ENCODE measurements around the gene BECN2.

The BECN2 gene

DNA sequence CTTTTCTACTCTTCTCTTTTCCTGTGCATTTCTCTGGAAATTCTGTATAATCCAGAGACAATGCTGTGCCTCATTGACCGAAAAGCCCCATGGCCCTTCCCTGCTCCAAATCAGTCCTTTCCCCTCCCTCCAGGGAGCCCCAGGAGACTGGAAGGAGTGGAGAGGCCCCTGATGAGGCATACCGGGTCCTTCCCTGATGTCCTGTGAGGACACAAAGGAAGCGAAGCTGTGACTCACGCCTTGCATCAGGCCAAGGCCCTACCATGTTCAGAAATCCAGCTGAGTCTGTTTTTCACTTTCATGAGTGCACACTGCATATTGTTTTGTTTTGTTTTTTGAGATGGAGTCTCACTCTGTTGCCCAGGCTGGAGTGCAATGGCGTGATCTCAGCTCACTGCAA is 38.7 kb upstream of the BECN2 start:
- Histone ChIP-seq H3K4me2 (ENCODE audit: low read depth, low read length, poor library complexity, severe bottlenecking) (no peak overlapping the region), H3K79me2 (ENCODE audit: insufficient read depth, low read length) (no peaks in the 10 kb centered on the region), H4K20me1 (ENCODE audit: insufficient read depth, low read length, poor library complexity, severe bottlenecking) (no peaks in the 10 kb centered on the region), H3F3A (ENCODE audit: low read depth) (no peaks in the 10 kb centered on the region), H3K27me3 (ENCODE audit: insufficient read depth, low read length, poor library complexity, severe bottlenecking) (no peaks in the 10 kb centered on the region), H3K9me2 (replicated peaks; ENCODE audit: low read depth, low read length) (no peaks in the 10 kb centered on the region), H2AFZ (ENCODE audit: low read length) (no peak overlapping the region), H3K4me3 (ENCODE audit: low read length, poor library complexity, severe bottlenecking) (no peak overlapping the region), H3K36me3 (ENCODE audit: insufficient read depth, low read length) (no peaks in the 10 kb centered on the region), H3K9me3 (ENCODE audit: insufficient read depth, low read depth, low read length) (no peaks in the 10 kb centered on the region), H3K4me1 (ENCODE audit: insufficient read depth, low read length, poor library complexity, severe bottlenecking) (no peaks in the 10 kb centered on the region), H3K9ac (ENCODE audit: low read depth, low read length, poor library complexity, severe bottlenecking) (no peak overlapping the region)
- TF ChIP-seq, protein P1, sequence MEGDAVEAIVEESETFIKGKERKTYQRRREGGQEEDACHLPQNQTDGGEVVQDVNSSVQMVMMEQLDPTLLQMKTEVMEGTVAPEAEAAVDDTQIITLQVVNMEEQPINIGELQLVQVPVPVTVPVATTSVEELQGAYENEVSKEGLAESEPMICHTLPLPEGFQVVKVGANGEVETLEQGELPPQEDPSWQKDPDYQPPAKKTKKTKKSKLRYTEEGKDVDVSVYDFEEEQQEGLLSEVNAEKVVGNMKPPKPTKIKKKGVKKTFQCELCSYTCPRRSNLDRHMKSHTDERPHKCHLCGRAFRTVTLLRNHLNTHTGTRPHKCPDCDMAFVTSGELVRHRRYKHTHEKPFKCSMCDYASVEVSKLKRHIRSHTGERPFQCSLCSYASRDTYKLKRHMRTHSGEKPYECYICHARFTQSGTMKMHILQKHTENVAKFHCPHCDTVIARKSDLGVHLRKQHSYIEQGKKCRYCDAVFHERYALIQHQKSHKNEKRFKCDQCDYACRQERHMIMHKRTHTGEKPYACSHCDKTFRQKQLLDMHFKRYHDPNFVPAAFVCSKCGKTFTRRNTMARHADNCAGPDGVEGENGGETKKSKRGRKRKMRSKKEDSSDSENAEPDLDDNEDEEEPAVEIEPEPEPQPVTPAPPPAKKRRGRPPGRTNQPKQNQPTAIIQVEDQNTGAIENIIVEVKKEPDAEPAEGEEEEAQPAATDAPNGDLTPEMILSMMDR (conservative IDR thresholded peaks at IDR 0.05; ENCODE audit: low read length): no peak
- TF ChIP-seq EZH2phosphoT487 (IDR thresholded peaks at IDR 0.05; ENCODE audit: borderline replicate concordance): no peak

- no peak for TF ChIP-seq EZH2phosphoT487 (IDR thresholded peaks at IDR 0.05; ENCODE audit: borderline replicate concordance)
- TF ChIP-seq, protein P1 (conservative IDR thresholded peaks at IDR 0.05; ENCODE audit: low read length): no peak
- H3K36me3 ChIP-seq (ENCODE audit: insufficient read depth, low read length): no peaks in the 10 kb centered on the region
- H4K20me1 ChIP-seq (ENCODE audit: insufficient read depth, low read length, poor library complexity, severe bottlenecking): no peaks in the 10 kb centered on the region
- no peak overlapping the region for H3K4me3 ChIP-seq (ENCODE audit: low read length, poor library complexity, severe bottlenecking)
- no peaks in the 10 kb centered on the region for H3F3A ChIP-seq (ENCODE audit: low read depth)
- no peak overlapping the region for H2AFZ ChIP-seq (ENCODE audit: low read length)
- H3K9me3 ChIP-seq (ENCODE audit: insufficient read depth, low read depth, low read length): no peaks in the 10 kb centered on the region
- no peaks in the 10 kb centered on the region for H3K9me2 ChIP-seq (replicated peaks; ENCODE audit: low read depth, low read length)
- H3K27me3 ChIP-seq (ENCODE audit: insufficient read depth, low read length, poor library complexity, severe bottlenecking): no peaks in the 10 kb centered on the region
- no peak overlapping the region for H3K4me2 ChIP-seq (ENCODE audit: low read depth, low read length, poor library complexity, severe bottlenecking)
- no peak overlapping the region for H3K9ac ChIP-seq (ENCODE audit: low read depth, low read length, poor library complexity, severe bottlenecking)
- no peaks in the 10 kb centered on the region for H3K79me2 ChIP-seq (ENCODE audit: insufficient read depth, low read length)
- no peaks in the 10 kb centered on the region for H3K4me1 ChIP-seq (ENCODE audit: insufficient read depth, low read length, poor library complexity, severe bottlenecking)
Measured at GRCh38 chr1:241924080-241924808, 33.3 kb upstream of the BECN2 start.

DNA sequence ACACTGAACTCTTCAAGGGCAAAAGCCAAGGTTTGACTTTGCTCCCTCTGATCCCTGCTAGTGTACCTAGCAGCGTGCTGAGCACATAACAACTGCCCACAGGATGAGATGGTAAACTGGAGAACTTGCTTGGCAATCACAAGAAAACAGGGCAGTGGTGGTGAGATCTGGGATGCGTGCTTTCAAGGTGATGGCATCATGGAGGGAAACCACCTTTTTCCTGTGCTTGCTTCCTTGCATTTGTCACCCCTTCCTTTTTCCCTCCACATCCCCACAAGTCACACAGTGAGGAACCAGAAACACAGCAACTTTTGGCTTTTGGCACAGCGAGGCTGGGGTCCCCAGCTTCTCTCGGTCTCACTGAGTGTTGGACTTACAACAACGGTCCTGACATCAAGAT is 31.4 kb upstream of the BECN2 start:
- Histone ChIP-seq H3K4me3 (ENCODE audit: low read length, poor library complexity, severe bottlenecking) (no peak overlapping the region), H3K27me3 (ENCODE audit: insufficient read depth, low read length, poor library complexity, severe bottlenecking) (no peaks in the 10 kb centered on the region), H3K79me2 (ENCODE audit: insufficient read depth, low read length) (no peaks in the 10 kb centered on the region), H3K9me2 (replicated peaks; ENCODE audit: low read depth, low read length) (no peaks in the 10 kb centered on the region), H2AFZ (ENCODE audit: low read length) (no peak overlapping the region), H3K36me3 (ENCODE audit: insufficient read depth, low read length) (no peaks in the 10 kb centered on the region), H4K20me1 (ENCODE audit: insufficient read depth, low read length, poor library complexity, severe bottlenecking) (no peaks in the 10 kb centered on the region), H3K9me3 (ENCODE audit: insufficient read depth, low read depth, low read length) (no peaks in the 10 kb centered on the region), H3K9ac (ENCODE audit: low read depth, low read length, poor library complexity, severe bottlenecking) (no peak overlapping the region), H3K4me1 (ENCODE audit: insufficient read depth, low read length, poor library complexity, severe bottlenecking) (no peaks in the 10 kb centered on the region), H3K4me2 (ENCODE audit: low read depth, low read length, poor library complexity, severe bottlenecking) (no peak overlapping the region), H3F3A (ENCODE audit: low read depth) (no peaks in the 10 kb centered on the region)
- no peak for TF ChIP-seq EZH2phosphoT487 (IDR thresholded peaks at IDR 0.05; ENCODE audit: borderline replicate concordance)
- TF ChIP-seq, protein P1 (conservative IDR thresholded peaks at IDR 0.05; ENCODE audit: low read length): no peak
